ENCODE data around the gene SORBS1.

SORBS1 gene

GRCh38 chr10:95408148-95408960 lies 152.8 kb downstream of the SORBS1 start:
- no peak for TF ChIP-seq TCF4 (CRISPR knock-in tag; IDR thresholded peaks at IDR 0.05; ENCODE audit: borderline replicate concordance)
- no peak for TF ChIP-seq ZNF8 (CRISPR knock-in tag; IDR thresholded peaks at IDR 0.05)
- no peak for TF ChIP-seq SNAI2 (CRISPR knock-in tag; IDR thresholded peaks at IDR 0.05)
- no peak for TF ChIP-seq ZC3H10 (CRISPR knock-in tag; IDR thresholded peaks at IDR 0.05)
- no peak for TF ChIP-seq TOX (CRISPR knock-in tag; IDR thresholded peaks at IDR 0.05; ENCODE audit: borderline replicate concordance)
- no peak for TF ChIP-seq ARNTL (CRISPR knock-in tag; IDR thresholded peaks at IDR 0.05; ENCODE audit: borderline replicate concordance, low read depth)
- no peak for TF ChIP-seq ZNF565 (CRISPR knock-in tag; conservative IDR thresholded peaks at IDR 0.05; ENCODE audit: low read depth)
- TF ChIP-seq TSHZ2 (CRISPR knock-in tag; IDR thresholded peaks at IDR 0.05), result no peak
- TF ChIP-seq, protein P1, sequence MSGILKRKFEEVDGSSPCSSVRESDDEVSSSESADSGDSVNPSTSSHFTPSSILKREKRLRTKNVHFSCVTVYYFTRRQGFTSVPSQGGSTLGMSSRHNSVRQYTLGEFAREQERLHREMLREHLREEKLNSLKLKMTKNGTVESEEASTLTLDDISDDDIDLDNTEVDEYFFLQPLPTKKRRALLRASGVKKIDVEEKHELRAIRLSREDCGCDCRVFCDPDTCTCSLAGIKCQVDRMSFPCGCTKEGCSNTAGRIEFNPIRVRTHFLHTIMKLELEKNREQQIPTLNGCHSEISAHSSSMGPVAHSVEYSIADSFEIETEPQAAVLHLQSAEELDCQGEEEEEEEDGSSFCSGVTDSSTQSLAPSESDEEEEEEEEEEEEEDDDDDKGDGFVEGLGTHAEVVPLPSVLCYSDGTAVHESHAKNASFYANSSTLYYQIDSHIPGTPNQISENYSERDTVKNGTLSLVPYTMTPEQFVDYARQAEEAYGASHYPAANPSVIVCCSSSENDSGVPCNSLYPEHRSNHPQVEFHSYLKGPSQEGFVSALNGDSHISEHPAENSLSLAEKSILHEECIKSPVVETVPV (CRISPR knock-in tag; IDR thresholded peaks at IDR 0.05), result no peak
- TF ChIP-seq ZFP3 (CRISPR knock-in tag; IDR thresholded peaks at IDR 0.05), result no peak
- TF ChIP-seq ZFP30 (CRISPR knock-in tag; IDR thresholded peaks at IDR 0.05), result no peak
- no peak for TF ChIP-seq BACH2 (CRISPR knock-in tag; IDR thresholded peaks at IDR 0.05; ENCODE audit: borderline replicate concordance)
- TF ChIP-seq RARB (CRISPR knock-in tag; IDR thresholded peaks at IDR 0.05), result no peak
- no peak for TF ChIP-seq ISL1 (CRISPR knock-in tag; IDR thresholded peaks at IDR 0.05)
- no peak for TF ChIP-seq ESRRG (CRISPR knock-in tag; IDR thresholded peaks at IDR 0.05)
- TF ChIP-seq GLIS3 (CRISPR knock-in tag; IDR thresholded peaks at IDR 0.05), result no peak
- TF ChIP-seq PPARA (CRISPR knock-in tag; IDR thresholded peaks at IDR 0.05; ENCODE audit: borderline replicate concordance), result no peak
- no peak for TF ChIP-seq CREB5 (CRISPR knock-in tag; IDR thresholded peaks at IDR 0.05; ENCODE audit: low read depth)
- TF ChIP-seq OSR1 (CRISPR knock-in tag; IDR thresholded peaks at IDR 0.05), result no peak
- ATAC-seq, result no peak

DNA sequence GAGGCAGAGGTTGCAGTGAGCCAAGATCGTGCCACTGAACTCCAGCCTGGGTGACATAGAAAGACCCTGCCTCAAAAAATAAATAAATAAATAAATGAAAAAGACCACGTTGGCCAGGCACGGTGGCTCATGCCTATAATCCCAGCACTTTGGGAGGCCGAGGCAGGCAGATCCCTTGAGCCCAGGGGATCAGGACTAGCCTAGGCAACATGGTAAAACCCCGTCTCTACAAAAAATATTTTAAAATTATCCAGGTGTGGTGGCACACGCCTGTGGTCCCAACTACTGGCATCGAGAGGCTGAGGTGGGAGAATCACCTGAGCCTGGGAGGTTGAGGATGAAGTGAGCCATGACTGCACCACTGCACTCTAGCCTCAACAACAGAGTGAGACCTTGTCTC lies 153.6 kb downstream of the SORBS1 start:
- no peak for ATAC-seq
- no peak for TF ChIP-seq ZFP3 (CRISPR knock-in tag; IDR thresholded peaks at IDR 0.05)
- no peak for TF ChIP-seq ZNF70 (CRISPR knock-in tag; IDR thresholded peaks at IDR 0.05)
- no peak for TF ChIP-seq CREB5 (CRISPR knock-in tag; IDR thresholded peaks at IDR 0.05; ENCODE audit: low read depth)
- no peak for TF ChIP-seq ARNTL (CRISPR knock-in tag; IDR thresholded peaks at IDR 0.05; ENCODE audit: borderline replicate concordance, low read depth)
- no peak for TF ChIP-seq POU6F1 (CRISPR knock-in tag; IDR thresholded peaks at IDR 0.05; ENCODE audit: borderline replicate concordance, low read depth)
- no peak for TF ChIP-seq SNAI2 (CRISPR knock-in tag; IDR thresholded peaks at IDR 0.05)
- no peak for TF ChIP-seq ZC3H10 (CRISPR knock-in tag; IDR thresholded peaks at IDR 0.05)
- no peak for TF ChIP-seq TSHZ2 (CRISPR knock-in tag; IDR thresholded peaks at IDR 0.05)

Measured in SK-N-SH treated with all-trans-retinoic acid at 6 μM for 48 hours (cell line).